ENCODE results near the gene RIN2.

RIN2 gene

GRCh38 chr20:19758133-19758500, at the start of gene RIN2:
Gene RIN2 (plus strand): TSS chr20:19758258. CDS start chr20:19889602, 131,344 bp downstream.
- DNase-seq (ENCODE audit: low read depth) = no peak

- no peak for DNase-seq (ENCODE audit: low read depth)
Observed at GRCh38 chr20:19709635-19710335, 48.3 kb upstream of the RIN2 start.

- DNase-seq (ENCODE audit: low read depth) = no peak
Observed at GRCh38 chr20:19710336-19711120, 47.5 kb upstream of the RIN2 start.

- no peak for DNase-seq (ENCODE audit: low read depth)
Observed at GRCh38 chr20:19711126-19711525, 46.9 kb upstream of the RIN2 start.

GRCh38 chr20:19712721-19713260, 45.3 kb upstream of the RIN2 start:
- DNase-seq (ENCODE audit: low read depth) = no peak

- no peak for DNase-seq (ENCODE audit: low read depth)
Observed at GRCh38 chr20:19713822-19714578, 44.1 kb upstream of the RIN2 start.

GRCh38 chr20:19714579-19714840, 43.5 kb upstream of the RIN2 start:
- DNase-seq (ENCODE audit: low read depth) = no peak

GRCh38 chr20:19715986-19716385, 42.1 kb upstream of the RIN2 start:
- DNase-seq (ENCODE audit: low read depth) = no peak

GRCh38 chr20:19718880-19719279, 39.2 kb upstream of the RIN2 start:
- DNase-seq (ENCODE audit: low read depth) = no peak

GRCh38 chr20:19720991-19721390, 37.1 kb upstream of the RIN2 start:
- DNase-seq (ENCODE audit: low read depth) = no peak

GRCh38 chr20:19723051-19723450, 35.0 kb upstream of the RIN2 start:
- DNase-seq (ENCODE audit: low read depth) = no peak

GRCh38 chr20:19723813-19724430, 34.1 kb upstream of the RIN2 start:
- no peak for DNase-seq (ENCODE audit: low read depth)

- DNase-seq (ENCODE audit: low read depth) = no peak
Observed at GRCh38 chr20:19725373-19725772, 32.7 kb upstream of the RIN2 start.

- DNase-seq (ENCODE audit: low read depth) = no peak
Observed at GRCh38 chr20:19725814-19726525, 32.1 kb upstream of the RIN2 start.

- DNase-seq (ENCODE audit: low read depth) = no peak
Observed at GRCh38 chr20:19727251-19727847, 30.7 kb upstream of the RIN2 start.

GRCh38 chr20:19729672-19730071, 28.4 kb upstream of the RIN2 start:
- DNase-seq (ENCODE audit: low read depth) = no peak

- no peak for DNase-seq (ENCODE audit: low read depth)
Observed at GRCh38 chr20:19730706-19731105, 27.4 kb upstream of the RIN2 start.

- no peak for DNase-seq (ENCODE audit: low read depth)
Observed at GRCh38 chr20:19734811-19735210, 23.2 kb upstream of the RIN2 start.

GRCh38 chr20:19735446-19735845, 22.6 kb upstream of the RIN2 start:
- DNase-seq (ENCODE audit: low read depth) = no peak

- no peak for DNase-seq (ENCODE audit: low read depth)
Observed at GRCh38 chr20:19737025-19737424, 21.0 kb upstream of the RIN2 start.

GRCh38 chr20:19738951-19739350, 19.1 kb upstream of the RIN2 start:
- DNase-seq (ENCODE audit: low read depth) = no peak
